Left lung (tissue), 10 donors: ENCODE measurements around the gene FUBP3. TPM values are rescaled to one million over a fixed set of nuclear protein-coding genes. Genes with fewer than 3 reads are reported as not detected.

ENCODE experiments used
- ATAC-seq: fragments of 200-7000 bp; cut with Tn5 transposase; one replicate; pipeline ENCODE4 v1.9.1; 2020; ENCODE audit warnings: moderate library complexity
- DNase-seq, 4 donors: peaks; one replicate each; pipeline ENCODE4 v3.0.0-alpha.2; 2013 to 2020
- H3K27ac ChIP-seq, 2 donors: fragments of 200-600 bp; sonication (generic) in 1 of 2; one replicate each; pipeline versions ENCODE4 v1.5.0 to v1.8.0; 2020 to 2021
- H3K27me3 ChIP-seq, 2 donors: fragments of 200-600 bp; sonication (generic) in 1 of 2; one replicate each; pipeline versions ENCODE4 v1.5.0 to v1.8.0; 2020 to 2021
- H3K36me3 ChIP-seq, 2 donors: fragments of 200-600 bp; sonication (generic) in 1 of 2; one replicate each; pipeline versions ENCODE4 v1.5.0 to v1.8.0; 2020 to 2021
- H3K4me1 ChIP-seq, 2 donors: fragments of 200-600 bp; one replicate each; pipeline ENCODE4 v1.8.0; 2021
- H3K4me3 ChIP-seq, 2 donors: fragments of 200-600 bp; sonication (generic) in 1 of 2; one replicate each; pipeline versions ENCODE4 v1.5.0 to v1.8.0; 2020 to 2021; ENCODE audit warnings: mild to moderate bottlenecking in 1 of 2
- H3K9me3 ChIP-seq, 2 donors: fragments of 200-600 bp; sonication (generic) in 1 of 2; one replicate each; pipeline versions ENCODE4 v1.5.0 to v1.8.0; 2020 to 2021
- intact Hi-C, 2 donors: fragments of 100-400 bp; cut with DNase I; formaldehyde crosslinking; loops; one replicate each; pipeline versions ENCODE4 v1.11.2 to v1.14.2; 2022
- polyA plus RNA-seq, 6 donors: library from polyadenylated mRNA; unstranded; fragments of 120-200 nt; gene quantifications; one replicate each; pipeline ENCODE4 v1.2.1, GENCODE V29; 2013; ENCODE audit not compliant: insufficient read length in 6 of 6
- total RNA-seq, 2 donors: library from RNA; stranded (reverse); fragmentation: NEBNext Ultra II Directional; extraction: Animal tissue kit (Norgen Biotek cat#: 25700); gene quantifications; one replicate each; pipeline ENCODE4 v1.2.1, GENCODE V29; 2021
- TF ChIP-seq, protein P1 (sequence below), 2 donors: fragments of 200-600 bp; sonication (generic) in 1 of 2; IDR thresholded peaks; one replicate each; pipeline versions ENCODE4 v1.5.0 to v1.8.0; 2021; ENCODE audit warnings: antibody characterized with exemption in 2 of 2
- donor health status: DM: no; HTN: yes; CAD: no.
- donor health status: DM: no; HTN: no; CAD: no.

The FUBP3 gene
- total and polyA plus RNA-seq, 8 donors = 33.1 to 70.0 (median 58.9) TPM

DNA sequence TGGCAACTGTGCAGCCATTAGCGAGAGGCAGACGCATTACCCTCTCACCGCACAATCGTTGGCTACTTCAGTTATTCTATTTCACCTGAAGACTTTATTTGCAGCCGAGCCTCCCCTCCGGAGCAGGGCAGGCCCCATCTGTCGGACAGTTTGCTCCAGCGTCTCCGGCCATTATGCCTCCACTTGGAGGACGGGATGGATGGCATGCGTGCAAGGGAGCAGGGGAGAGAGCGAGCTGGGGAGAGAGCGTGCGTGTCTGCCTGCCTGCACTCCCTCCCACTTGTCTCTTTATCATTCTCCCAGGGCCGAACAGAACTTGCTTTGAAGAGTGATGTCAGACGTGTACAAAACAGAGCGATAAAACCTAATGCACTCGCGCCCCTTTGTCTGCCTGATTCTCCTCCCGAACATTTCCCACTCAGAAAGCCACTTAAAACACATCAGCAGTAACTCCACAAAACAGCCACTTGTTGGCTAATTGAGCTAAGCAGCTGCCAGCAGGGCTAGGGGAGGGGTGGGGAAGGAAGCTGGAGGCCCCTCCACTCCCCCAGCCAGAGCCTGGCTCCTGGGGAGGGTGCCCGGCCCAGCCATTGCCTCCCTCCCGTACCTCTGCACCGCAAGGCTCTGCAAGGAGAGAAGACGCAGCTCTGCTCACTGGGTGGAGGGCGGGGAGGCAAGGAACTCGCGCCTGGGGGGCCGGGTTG is 43.4 kb upstream of the FUBP3 start:
- Histone ChIP-seq H3K27ac (no peak overlapping the region), H3K9me3 (no peaks in the 10 kb centered on the region), H3K4me3 (no peak overlapping the region), H3K4me1 (peaks cover 0 to 4% of the 10 kb centered on the region in 2 donors), H3K27me3 (peaks cover 42 to 78% of the 10 kb centered on the region in 2 donors), H3K36me3 (no peaks in the 10 kb centered on the region)
- peak in 2 of 4 donors; percentile 12 to 19 for DNase-seq
- intact Hi-C loops = no loop called here
- peak; percentile 33 for ATAC-seq
- TF ChIP-seq, protein P1, sequence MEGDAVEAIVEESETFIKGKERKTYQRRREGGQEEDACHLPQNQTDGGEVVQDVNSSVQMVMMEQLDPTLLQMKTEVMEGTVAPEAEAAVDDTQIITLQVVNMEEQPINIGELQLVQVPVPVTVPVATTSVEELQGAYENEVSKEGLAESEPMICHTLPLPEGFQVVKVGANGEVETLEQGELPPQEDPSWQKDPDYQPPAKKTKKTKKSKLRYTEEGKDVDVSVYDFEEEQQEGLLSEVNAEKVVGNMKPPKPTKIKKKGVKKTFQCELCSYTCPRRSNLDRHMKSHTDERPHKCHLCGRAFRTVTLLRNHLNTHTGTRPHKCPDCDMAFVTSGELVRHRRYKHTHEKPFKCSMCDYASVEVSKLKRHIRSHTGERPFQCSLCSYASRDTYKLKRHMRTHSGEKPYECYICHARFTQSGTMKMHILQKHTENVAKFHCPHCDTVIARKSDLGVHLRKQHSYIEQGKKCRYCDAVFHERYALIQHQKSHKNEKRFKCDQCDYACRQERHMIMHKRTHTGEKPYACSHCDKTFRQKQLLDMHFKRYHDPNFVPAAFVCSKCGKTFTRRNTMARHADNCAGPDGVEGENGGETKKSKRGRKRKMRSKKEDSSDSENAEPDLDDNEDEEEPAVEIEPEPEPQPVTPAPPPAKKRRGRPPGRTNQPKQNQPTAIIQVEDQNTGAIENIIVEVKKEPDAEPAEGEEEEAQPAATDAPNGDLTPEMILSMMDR (IDR thresholded peaks at IDR 0.05) = no peak

DNA sequence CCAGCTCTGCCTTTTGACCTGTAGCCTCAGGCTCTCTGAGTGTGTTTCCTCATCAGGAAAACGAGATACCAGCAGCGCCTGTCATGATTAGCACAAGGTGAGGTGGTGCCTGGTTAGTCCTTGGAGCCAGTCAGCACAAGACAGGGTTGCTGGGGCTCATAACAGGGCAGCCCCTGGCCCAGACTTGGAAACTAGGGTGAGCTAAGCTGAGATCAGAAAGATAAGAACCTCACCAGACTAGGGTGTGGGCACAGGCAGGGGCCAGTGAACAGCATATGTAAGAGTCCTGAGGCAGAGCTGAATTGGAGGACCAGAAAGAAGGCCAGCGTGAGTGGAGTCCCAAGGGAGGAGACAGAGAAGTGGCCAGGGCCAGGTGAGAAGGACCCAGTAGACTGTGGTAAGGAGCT is 42.7 kb upstream of the FUBP3 start:
- Histone ChIP-seq H3K27me3 (peaks cover 42 to 85% of the 10 kb centered on the region in 2 donors), H3K4me1 (peaks cover 0 to 4% of the 10 kb centered on the region in 2 donors), H3K36me3 (no peaks in the 10 kb centered on the region), H3K27ac (no peak overlapping the region), H3K9me3 (no peaks in the 10 kb centered on the region), H3K4me3 (no peak overlapping the region)
- DNase-seq = no peak
- ATAC-seq = no peak
- TF ChIP-seq, protein P1 (IDR thresholded peaks at IDR 0.05) = no peak
- intact Hi-C loops = no loop called here

DNA sequence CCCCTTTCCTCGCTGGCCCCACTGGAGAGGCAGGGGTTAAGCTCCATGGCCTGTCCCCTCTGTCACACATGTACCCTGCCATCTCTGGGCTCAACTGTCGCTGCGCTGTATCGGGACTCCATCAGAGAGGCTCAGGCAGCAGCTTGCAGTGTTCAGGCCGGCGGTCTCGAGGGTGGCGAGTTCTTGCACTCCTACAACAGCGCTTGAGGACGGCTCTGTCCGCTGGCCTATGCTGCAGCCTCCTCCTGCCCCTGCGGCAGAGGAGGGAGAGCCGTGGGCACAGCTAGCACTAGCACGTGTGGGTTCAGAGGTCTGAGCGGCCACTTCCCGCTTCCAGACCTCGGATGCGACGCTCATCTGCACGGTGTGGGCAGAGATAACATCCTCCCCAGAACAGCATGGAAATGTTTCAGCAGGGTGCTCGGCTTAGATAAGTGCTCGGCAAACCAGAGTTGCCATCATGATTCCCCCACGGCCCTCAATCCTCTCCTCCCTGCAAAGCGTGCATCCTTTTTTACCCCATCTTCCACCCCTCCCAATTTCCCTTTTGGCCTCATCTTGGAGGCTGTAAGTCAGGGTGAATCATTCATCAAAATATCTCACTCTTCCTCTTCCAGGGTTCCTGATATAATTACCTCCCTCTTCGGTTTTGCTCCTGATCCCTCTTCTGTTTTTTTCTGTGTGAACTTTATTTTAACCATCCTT is 41.9 kb upstream of the FUBP3 start:
- Histone ChIP-seq H3K4me1 (peaks cover 0 to 4% of the 10 kb centered on the region in 2 donors), H3K4me3 (no peak overlapping the region), H3K27ac (no peak overlapping the region), H3K36me3 (no peaks in the 10 kb centered on the region), H3K27me3 (peaks cover 42 to 93% of the 10 kb centered on the region in 2 donors), H3K9me3 (no peaks in the 10 kb centered on the region)
- DNase-seq (no peak), ATAC-seq (peak; percentile 41)
- TF ChIP-seq, protein P1 (IDR thresholded peaks at IDR 0.05) = no peak
- intact Hi-C loops = no loop called here

DNA sequence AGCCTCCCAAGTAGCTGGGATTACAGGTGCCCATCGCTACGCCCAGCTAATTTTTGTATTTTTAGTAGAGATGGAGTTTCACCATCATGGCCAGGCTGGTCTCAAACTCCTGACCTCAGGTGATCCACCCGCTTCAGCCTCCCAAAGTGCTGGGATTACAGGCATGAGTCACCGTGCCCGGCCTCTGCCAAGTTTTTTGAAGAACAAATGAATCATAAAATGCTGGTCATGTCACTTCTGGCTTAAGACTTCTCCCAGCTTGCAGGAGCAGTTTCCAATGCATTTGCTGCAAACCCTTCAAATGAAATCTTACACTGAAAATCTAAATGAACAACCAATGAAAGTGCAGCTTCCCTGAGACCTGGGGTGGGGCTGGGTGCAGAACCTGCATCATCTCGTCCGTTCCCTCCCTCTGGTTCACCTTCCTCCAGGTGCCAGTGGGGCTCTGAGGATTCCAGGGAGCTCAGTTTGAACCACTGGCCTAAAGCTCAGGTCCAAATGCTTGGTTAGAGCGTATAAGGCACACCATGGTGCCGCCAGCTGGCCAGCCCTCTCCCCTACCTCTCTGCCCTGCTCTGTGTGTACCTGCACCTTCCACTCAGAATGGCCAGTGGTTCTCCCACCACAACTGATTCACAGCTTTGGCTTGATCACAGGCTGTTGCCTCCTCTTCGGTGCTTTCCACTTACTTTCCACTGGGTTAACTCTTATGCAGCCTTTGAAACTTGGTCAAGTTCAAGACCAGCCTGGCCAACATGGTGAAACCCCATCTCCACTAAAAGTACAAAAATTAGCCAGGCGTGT is 39.8 kb upstream of the FUBP3 start:
- ATAC-seq = peak; percentile 19
- H3K27me3 ChIP-seq = peaks cover 42 to 93% of the 10 kb centered on the region in 2 donors

More for the DNA sequence above, 39.8 kb upstream of the FUBP3 start:
- Histone ChIP-seq H3K4me1 (peaks cover 0 to 4% of the 10 kb centered on the region in 2 donors), H3K9me3 (no peaks in the 10 kb centered on the region), H3K27ac (no peak overlapping the region), H3K36me3 (no peaks in the 10 kb centered on the region), H3K4me3 (no peak overlapping the region)
- no peak for DNase-seq
- TF ChIP-seq, protein P1 (IDR thresholded peaks at IDR 0.05) = no peak
- intact Hi-C loops = no loop called here
